ENCODE results near the gene PRPS2. TPM values are rescaled to one million over a fixed set of nuclear protein-coding genes. Genes with fewer than 3 reads are reported as not detected.

The PRPS2 gene
- total and polyA plus RNA-seq, 2 of the 13 experiments (the other 11 are each of a cell fraction or from before 2014, with no cell fraction given) = 10.6 to 24.4 TPM

GRCh38 chrX:12753366-12753765, 37.8 kb upstream of the PRPS2 start (continued):
- TF ChIP-seq, protein P1, sequence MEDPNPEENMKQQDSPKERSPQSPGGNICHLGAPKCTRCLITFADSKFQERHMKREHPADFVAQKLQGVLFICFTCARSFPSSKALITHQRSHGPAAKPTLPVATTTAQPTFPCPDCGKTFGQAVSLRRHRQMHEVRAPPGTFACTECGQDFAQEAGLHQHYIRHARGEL (CRISPR knock-in tag; IDR thresholded peaks at IDR 0.05) = no peak
- TF ChIP-seq ATAD3A (CRISPR knock-in tag; IDR thresholded peaks at IDR 0.05) (no peak), ARNT2 (CRISPR knock-in tag; IDR thresholded peaks at IDR 0.05; ENCODE audit: low read depth) (no peak), PAF1 (CRISPR knock-in tag; IDR thresholded peaks at IDR 0.05) (no peak), ZNF709 (CRISPR knock-in tag; IDR thresholded peaks at IDR 0.05) (no peak)

DNA sequence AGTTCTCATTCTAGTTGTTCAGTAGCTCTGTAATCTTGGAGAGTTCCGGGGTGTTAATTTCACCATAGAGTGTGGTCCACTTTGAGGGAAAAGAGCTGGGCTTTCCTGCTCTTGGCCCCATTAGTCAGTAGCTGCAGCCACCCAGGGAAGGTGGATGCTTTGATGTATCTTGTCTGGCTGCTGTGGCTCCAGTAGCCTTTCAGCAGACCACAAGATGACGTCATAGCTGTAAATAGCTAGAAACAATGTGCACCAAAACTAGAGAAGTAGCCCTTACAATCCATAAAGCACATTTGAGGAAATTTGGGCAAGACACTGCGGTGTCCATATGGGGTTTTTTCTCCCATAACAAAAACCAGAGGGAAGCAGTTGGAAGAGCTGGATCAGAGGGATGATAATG, 32.9 kb upstream of the PRPS2 start:
- Histone ChIP-seq H3K9ac (ENCODE audit: insufficient read depth, low read depth, low read length) (no peak overlapping the region), H3K27ac (ENCODE audit: extremely low read length, insufficient read depth, low read length) (no peak overlapping the region), H2AFZ (ENCODE audit: low read length) (no peak overlapping the region), H3K9me3 (ENCODE audit: low read length) (no peaks in the 10 kb centered on the region), H3K4me2 (ENCODE audit: low read depth, low read length) (no peak overlapping the region), H3K4me3 (replicated peaks in 1 of 3; ENCODE audit: insufficient read depth in 1 of 3, low read depth in 2 of 3, low read length in 3 of 3) (no peak overlapping the region), H4K20me1 (ENCODE audit: insufficient read depth, low read length) (no peaks in the 10 kb centered on the region), H3K79me2 (ENCODE audit: insufficient read depth, low read length) (no peaks in the 10 kb centered on the region), H3K36me3 (replicated peaks in 1 of 2; ENCODE audit: control insufficient read depth in 1 of 2, insufficient read depth in 2 of 2, low read length in 2 of 2) (no peaks in the 10 kb centered on the region), H3K4me1 (ENCODE audit: insufficient read depth, low read length) (no peaks in the 10 kb centered on the region), H3K27me3 (ENCODE audit: control insufficient read depth in 1 of 2, insufficient read depth in 2 of 2, low read length in 2 of 2) (no peaks in the 10 kb centered on the region)
- ChIA-PET CTCF (ENCODE audit: low intra/inter-chr PET ratio, low total read pairs) (no interaction called here), POLR2A (no interaction called here)
- FAIRE-seq (no peak), DNase-seq (ENCODE audit: low spot score) (no peak), ATAC-seq (no peak)
- 29% methylated on average over 3 of the region's 3 CpGs for WGBS (ENCODE audit: low lambda C conversion rate)
- in situ Hi-C loops (cut with HindIII; ENCODE audit: extremely low pct_ligation_motif_present, low pct_unique_long_range_greater_than_20kb) (no loop called here), intact Hi-C loops (cut with micrococcal nuclease; ENCODE audit: unreplicated experiment) (no loop called here)
- no TSS peak for BruUV-seq (replicated peaks)
- TF ChIP-seq ATF7 (IDR thresholded peaks at IDR 0.05) (peak; percentile 95), ATF7 (CRISPR knock-in tag; IDR thresholded peaks at IDR 0.05) (no peak), SOX13 (IDR thresholded peaks at IDR 0.05) (no peak), SOX13 (CRISPR knock-in tag; conservative IDR thresholded peaks at IDR 0.05 in 1 of 2, IDR thresholded peaks at IDR 0.05 in 1 of 2) (no peak), CREB1 (IDR thresholded peaks at IDR 0.05) (peak; percentile 89), CREB1 (CRISPR knock-in tag; IDR thresholded peaks at IDR 0.05) (no peak), ZFP41 (CRISPR knock-in tag; IDR thresholded peaks at IDR 0.05; ENCODE audit: borderline replicate concordance) (no peak)

All from HepG2 (cell line).